Stimulated activated CD4-positive, alpha-beta T cell treated with anti-CD3 and anti-CD28 coated beads, Interleukin-4, amount 100 ng/mL, for 48 hours (primary cell): ENCODE results near the gene DEF6.
"Not testable (repeated sequence)": the region's sequence is repeated elsewhere in the genome, so short reads cannot be mapped to it uniquely, and the experiment has no call there.

Experiments
- DNase-seq, 2 donors: peaks; one replicate each; pipeline ENCODE4 v3.0.0-alpha.2; 2020; ENCODE audit warnings: low read depth in 2 of 2

Gene DEF6

GRCh38 chr6:35309611-35310264, 12.1 kb downstream of the DEF6 start:
- no peak for DNase-seq

- DNase-seq, result no peak
Measured at GRCh38 chr6:35310265-35310831, 12.7 kb downstream of the DEF6 start.

GRCh38 chr6:35311390-35312075, 13.9 kb downstream of the DEF6 start:
- DNase-seq, result peak in 1 of 2 donors; percentile 34

- no peak for DNase-seq
Measured at GRCh38 chr6:35312076-35312800, 14.6 kb downstream of the DEF6 start.

GRCh38 chr6:35312807-35313206, 15.2 kb downstream of the DEF6 start:
- no peak for DNase-seq

- DNase-seq, result no peak
Measured at GRCh38 chr6:35317483-35318195, 20.0 kb downstream of the DEF6 start.

- no peak for DNase-seq
Measured at GRCh38 chr6:35318196-35319171, 20.9 kb downstream of the DEF6 start.

- no peak for DNase-seq
Measured at GRCh38 chr6:35319346-35320030, 21.9 kb downstream of the DEF6 start.

GRCh38 chr6:35320031-35320410, 22.4 kb downstream of the DEF6 start:
- no peak for DNase-seq

- no peak for DNase-seq
Measured at GRCh38 chr6:35321091-35321490, 23.5 kb downstream of the DEF6 start.

- DNase-seq, result peak; percentile 56 to 65
Measured at GRCh38 chr6:35327349-35328027, 29.9 kb downstream of the DEF6 start.

- no peak for DNase-seq
Measured at GRCh38 chr6:35328108-35328723, 30.6 kb downstream of the DEF6 start.

GRCh38 chr6:35328965-35329364, 31.3 kb downstream of the DEF6 start:
- not testable (repeated sequence) for DNase-seq

- DNase-seq, result no peak
Measured at GRCh38 chr6:35330541-35331119, 33.0 kb downstream of the DEF6 start.

GRCh38 chr6:35332074-35332887, 34.7 kb downstream of the DEF6 start:
- DNase-seq, result not testable (repeated sequence)

- no peak for DNase-seq
Measured at GRCh38 chr6:35341557-35341956, 43.9 kb downstream of the DEF6 start.

GRCh38 chr6:35342258-35343091, 44.9 kb downstream of the DEF6 start, which contains the start of gene PPARD:
Gene PPARD (plus strand): TSS chr6:35342558. CDS start chr6:35411088, 68,530 bp downstream.
- peak; percentile 98 for DNase-seq
